ENCODE data around the gene CFP.

GRCh38 chrX:47574076-47574546 is 55.6 kb downstream of the CFP start:
- TF ChIP-seq CTCF (IDR thresholded peaks at IDR 0.05; ENCODE audit: borderline replicate concordance, extremely low read depth, low read length, poor library complexity, severe bottlenecking) (no peak), EZH2 (IDR thresholded peaks at IDR 0.05; ENCODE audit: borderline replicate concordance, low read depth, low read length, severe bottlenecking) (no peak)
